HG02852 (cell line): ENCODE results near the gene UPB1.

ENCODE experiments used
- ATAC-seq: cut with Tn5 transposase; IDR thresholded peaks from one replicate; pipeline ENCODE4 v1.9.1; 2021; ENCODE audit warnings: mild to moderate bottlenecking, moderate library complexity; ENCODE audit not compliant: unreplicated experiment

Gene UPB1

GRCh38 chr22:24494528-24495364 lies at the start of gene UPB1:
UPB1 (plus strand) TSS chr22:24495332; CDS start chr22:24495404, 72 bp downstream.
- ATAC-seq: no peak

GRCh38 chr22:24445481-24446259 lies 49.5 kb upstream of the UPB1 start:
- no peak for ATAC-seq

GRCh38 chr22:24446260-24446611 lies 48.9 kb upstream of the UPB1 start:
- no peak for ATAC-seq

GRCh38 chr22:24450610-24451009 lies 44.5 kb upstream of the UPB1 start:
- ATAC-seq: no peak

GRCh38 chr22:24451162-24451561 lies 44.0 kb upstream of the UPB1 start:
- no peak for ATAC-seq

GRCh38 chr22:24453853-24454252 lies 41.3 kb upstream of the UPB1 start:
- ATAC-seq: no peak

- ATAC-seq: no peak
Measured at GRCh38 chr22:24455039-24455438, 40.1 kb upstream of the UPB1 start.

- no peak for ATAC-seq
Measured at GRCh38 chr22:24455751-24456426, 39.2 kb upstream of the UPB1 start.

GRCh38 chr22:24457894-24458420 lies 37.2 kb upstream of the UPB1 start:
- no peak for ATAC-seq

GRCh38 chr22:24459911-24460310 lies 35.2 kb upstream of the UPB1 start:
- ATAC-seq: no peak

- no peak for ATAC-seq
Measured at GRCh38 chr22:24460418-24461089, 34.6 kb upstream of the UPB1 start.

- ATAC-seq: no peak
Measured at GRCh38 chr22:24463071-24463760, 31.9 kb upstream of the UPB1 start.

GRCh38 chr22:24465566-24465965 lies 29.6 kb upstream of the UPB1 start:
- no peak for ATAC-seq

- no peak for ATAC-seq
Measured at GRCh38 chr22:24465975-24466374, 29.2 kb upstream of the UPB1 start.

- ATAC-seq: no peak
Measured at GRCh38 chr22:24466716-24467328, 28.3 kb upstream of the UPB1 start.

GRCh38 chr22:24467340-24467739 lies 27.8 kb upstream of the UPB1 start:
- ATAC-seq: no peak

- ATAC-seq: no peak
Measured at GRCh38 chr22:24471570-24471969, 23.6 kb upstream of the UPB1 start.

GRCh38 chr22:24473284-24473683 lies 21.8 kb upstream of the UPB1 start:
- no peak for ATAC-seq

- ATAC-seq: no peak
Measured at GRCh38 chr22:24474221-24474620, 20.9 kb upstream of the UPB1 start.
